OCI-LY3 (cell line): ENCODE measurements around the gene PEX11A.

Experiments used
- H2AFZ ChIP-seq: fragments of 200-600, 300-600 bp; shearing (Covaris generic); 2 replicates; pipeline ENCODE4 v1.6.0; 2014; ENCODE audit warnings: antibody characterized with exemption, low read depth, low read length
- H3K27ac ChIP-seq: fragments of 200-600, 300-600 bp; sonication (generic); 2 replicates; pipeline ENCODE4 v1.5.1; 2014; ENCODE audit warnings: mild to moderate bottlenecking, low read length, moderate library complexity, mixed read lengths
- H3K27me3 ChIP-seq: fragments of 200-600, 300-600 bp; sonication (generic); 2 replicates; pipeline ENCODE4 v1.6.1; 2014; ENCODE audit warnings: low read depth, low read length, mixed read lengths
- H3K36me3 ChIP-seq: fragments of 200-600, 300-600 bp; sonication (generic); replicated peaks from 2 replicates; pipeline ENCODE3; 2014; ENCODE audit warnings: low read depth, low read length, mixed read lengths
- H3K4me1 ChIP-seq: fragments of 300-600, 200-600 bp; sonication (generic); 2 replicates; pipeline ENCODE4 v1.6.1; 2014; ENCODE audit warnings: low read length, mixed read lengths
- H3K4me2 ChIP-seq: fragments of 200-600, 300-600 bp; sonication (generic); 2 replicates; pipeline ENCODE4 v1.6.1; 2014; ENCODE audit warnings: low read length, mixed read lengths
- H3K4me3 ChIP-seq: fragments of 300-600, 200-600 bp; sonication (generic); 2 replicates; pipeline ENCODE4 v1.5.1; 2014; ENCODE audit warnings: antibody characterized with exemption, mild to moderate bottlenecking, low read length, moderate library complexity
- H3K79me2 ChIP-seq: fragments of 300-600, 200-600 bp; shearing (Covaris generic); 2 replicates; pipeline ENCODE4 v1.6.1; 2014; ENCODE audit warnings: mild to moderate bottlenecking, low read length, mixed read lengths
- H3K9ac ChIP-seq: fragments of 300-600, 200-600 bp; shearing (Covaris generic); 2 replicates; pipeline ENCODE4 v1.6.0; 2014; ENCODE audit warnings: mild to moderate bottlenecking, low read length, moderate library complexity
- H3K9me3 ChIP-seq: fragments of 200-600, 300-600 bp; shearing (Covaris generic); 2 replicates; pipeline ENCODE4 v1.6.1; 2014; ENCODE audit warnings: low read length, mixed read lengths; ENCODE audit not compliant: insufficient read depth
- H4K20me1 ChIP-seq: fragments of 200-600, 300-600 bp; sonication (generic); 2 replicates; pipeline ENCODE4 v1.6.1; 2016; ENCODE audit warnings: low read length, mixed read lengths; ENCODE audit not compliant: insufficient read depth
- CTCF ChIP-seq: fragments of 200-600, 300-600 bp; sonication (generic); IDR thresholded peaks from 2 replicates; pipeline ENCODE4 v1.5.1; 2014; ENCODE audit warnings: antibody characterized with exemption, low read length, low read depth
- EZH2phosphoT487 ChIP-seq: fragments of 200-600 bp; shearing (Covaris generic); IDR thresholded peaks from 2 replicates; pipeline ENCODE4 v1.6.1; 2018; ENCODE audit warnings: antibody characterized with exemption, mixed run types, low read depth

Gene PEX11A

GRCh38 chr15:89642106-89642505 is 48.4 kb downstream of the PEX11A start:
- no peaks in the 10 kb centered on the region for H3K4me1 ChIP-seq
- no peak overlapping the region for H2AFZ ChIP-seq
- no peaks in the 10 kb centered on the region for H3K27me3 ChIP-seq
- H3K4me3 ChIP-seq = no peak overlapping the region
- no peak overlapping the region for H3K9ac ChIP-seq
- no peaks in the 10 kb centered on the region for H3K79me2 ChIP-seq
- H3K27ac ChIP-seq = no peak overlapping the region
- H3K36me3 ChIP-seq = peaks cover 8% of the 10 kb centered on the region
- no peak overlapping the region for H3K4me2 ChIP-seq
- TF ChIP-seq CTCF (no peak), EZH2phosphoT487 (no peak)
- H3K9me3 ChIP-seq = no peaks in the 10 kb centered on the region
- H4K20me1 ChIP-seq = no peaks in the 10 kb centered on the region

GRCh38 chr15:89641053-89641452 is 49.5 kb downstream of the PEX11A start:
- TF ChIP-seq EZH2phosphoT487 (no peak), CTCF (no peak)
- Histone ChIP-seq H3K9me3 (no peaks in the 10 kb centered on the region), H3K9ac (no peak overlapping the region), H3K4me3 (no peak overlapping the region), H3K36me3 (peaks cover 8% of the 10 kb centered on the region), H4K20me1 (no peaks in the 10 kb centered on the region), H2AFZ (no peak overlapping the region), H3K27me3 (no peaks in the 10 kb centered on the region), H3K27ac (no peak overlapping the region), H3K79me2 (no peaks in the 10 kb centered on the region), H3K4me1 (no peaks in the 10 kb centered on the region), H3K4me2 (no peak overlapping the region)

GRCh38 chr15:89640245-89640644 is 50.3 kb downstream of the PEX11A start:
- H3K9ac ChIP-seq = no peak overlapping the region
- no peaks in the 10 kb centered on the region for H3K79me2 ChIP-seq
- H4K20me1 ChIP-seq = no peaks in the 10 kb centered on the region
- TF ChIP-seq CTCF = no peak
- TF ChIP-seq EZH2phosphoT487 = no peak
- H3K4me2 ChIP-seq = no peak overlapping the region
- no peak overlapping the region for H3K4me3 ChIP-seq
- H3K9me3 ChIP-seq = no peaks in the 10 kb centered on the region
- H3K27ac ChIP-seq = no peak overlapping the region
- no peak overlapping the region for H2AFZ ChIP-seq
- peaks cover 8% of the 10 kb centered on the region for H3K36me3 ChIP-seq
- no peaks in the 10 kb centered on the region for H3K27me3 ChIP-seq
- H3K4me1 ChIP-seq = no peaks in the 10 kb centered on the region

- Histone ChIP-seq H2AFZ (no peak overlapping the region), H3K36me3 (peaks cover 50% of the 10 kb centered on the region), H4K20me1 (no peaks in the 10 kb centered on the region), H3K9ac (no peak overlapping the region), H3K79me2 (no peaks in the 10 kb centered on the region), H3K4me3 (no peak overlapping the region), H3K27me3 (no peaks in the 10 kb centered on the region), H3K9me3 (no peaks in the 10 kb centered on the region), H3K4me1 (peaks cover 1% of the 10 kb centered on the region; the same call in 1 of the 2 replicates), H3K4me2 (no peak overlapping the region), H3K27ac (no peak overlapping the region)
- TF ChIP-seq CTCF (no peak), EZH2phosphoT487 (no peak)
These were observed 57.0 kb downstream of the PEX11A start for GRCh38 chr15:89633585-89633984.
